Keratinocyte (primary cell): Measurements from ENCODE around the gene GSN. TPM values are rescaled to one million over a fixed set of nuclear protein-coding genes. Genes with fewer than 3 reads are reported as not detected.

Experiments used
- DNase-seq: peaks from one replicate; pipeline ENCODE4 v3.0.0-alpha.2; 2011; ENCODE audit warnings: low read depth, missing footprints, low spot score
- FAIRE-seq: peaks from 2 replicates; lab custom pipeline; 2011; peaks lifted over from hg19 to GRCh38; lab: Jason Lieb, UNC
- H2AFZ ChIP-seq: 2 replicates; pipeline ENCODE4 v1.6.0; 2012; ENCODE audit warnings: low read length, control low read depth, inconsistent platforms; ENCODE audit not compliant: control insufficient read depth
- H3K27ac ChIP-seq: 2 replicates; pipeline ENCODE4 v1.5.1; 2011; ENCODE audit warnings: low read length; ENCODE audit not compliant: control insufficient read depth, insufficient read depth
- H3K27me3 ChIP-seq: 3 replicates; pipeline ENCODE4 v1.6.0; 2011; ENCODE audit warnings: low read length; ENCODE audit not compliant: control insufficient read depth, insufficient read depth; ENCODE audit errors: extremely low read depth
- H3K36me3 ChIP-seq, 2 experiments: 2 replicates in 1 of 2; 3 replicates in 1 of 2; pipeline ENCODE4 v1.5.1; 2011; ENCODE audit warnings: low read length in 2 of 2, mild to moderate bottlenecking in 1 of 2; ENCODE audit not compliant: control insufficient read depth in 2 of 2, insufficient read depth in 2 of 2; ENCODE audit errors: extremely low read depth in 1 of 2
- H3K4me1 ChIP-seq: 3 replicates; pipeline ENCODE4 v1.5.1; 2011; ENCODE audit warnings: low read length; ENCODE audit not compliant: control insufficient read depth, insufficient read depth; ENCODE audit errors: extremely low read depth
- H3K4me2 ChIP-seq: 3 replicates; pipeline ENCODE4 v1.6.0; 2011; ENCODE audit warnings: low read depth, low read length; ENCODE audit not compliant: control insufficient read depth, insufficient read depth; ENCODE audit errors: extremely low read depth
- H3K4me3 ChIP-seq, 3 experiments: fragments of 200-600 bp in 1 of 3; sonication (generic) in 1 of 3; 2 replicates in 2 of 3; 3 replicates in 1 of 3; pipeline ENCODE4 v1.5.1; 2011 to 2016; ENCODE audit warnings: low read length in 3 of 3, mild to moderate bottlenecking in 3 of 3, control low read depth in 2 of 3, inconsistent platforms in 1 of 3, low read depth in 1 of 3, mixed read lengths in 1 of 3, mixed run types in 1 of 3, moderate library complexity in 1 of 3; ENCODE audit not compliant: control insufficient read depth in 2 of 3, insufficient read depth in 2 of 3; ENCODE audit errors: extremely low read depth in 1 of 3
- H3K79me2 ChIP-seq: 2 replicates; pipeline ENCODE4 v1.6.0; 2012; ENCODE audit warnings: low read length; ENCODE audit not compliant: control insufficient read depth, insufficient read depth
- H3K9ac ChIP-seq: 3 replicates; pipeline ENCODE4 v1.6.0; 2011; ENCODE audit warnings: low read length; ENCODE audit not compliant: control insufficient read depth, insufficient read depth; ENCODE audit errors: extremely low read depth
- H3K9me1 ChIP-seq: 3 replicates; pipeline ENCODE4 v1.6.0; 2011; ENCODE audit warnings: low read length; ENCODE audit not compliant: control insufficient read depth, insufficient read depth; ENCODE audit errors: extremely low read depth
- H3K9me3 ChIP-seq: 2 replicates; pipeline ENCODE4 v1.5.1; 2012; ENCODE audit warnings: low read depth, low read length; ENCODE audit not compliant: control insufficient read depth
- H4K20me1 ChIP-seq: 3 replicates; pipeline ENCODE4 v1.6.0; 2011; ENCODE audit warnings: low read length; ENCODE audit not compliant: control insufficient read depth, insufficient read depth; ENCODE audit errors: extremely low read depth
- EZH2 ChIP-seq: IDR thresholded peaks from one replicate; pipeline ENCODE4 v1.6.1; 2012; ENCODE audit warnings: inconsistent platforms, mild to moderate bottlenecking, low read length, moderate library complexity
- dilution Hi-C: fragments of 300-500 bp; cut with MboI; formaldehyde crosslinking; loops from one replicate; pipeline ENCODE4 v1.7.0; 2020; ENCODE audit warnings: low sequenced_read_pairs; ENCODE audit not compliant: extremely low pct_ligation_motif_present
- polyA plus RNA-seq, 5 experiments: library from polyadenylated mRNA; depleted of rRNA in 3 of 5; stranded (reverse) in 3 of 5; stranded (forward) in 1 of 5; unstranded in 1 of 5; fragments of >200 nt; gene quantifications; 1 replicate in 1 of 5; 2 replicates in 3 of 5; 3 replicates in 1 of 5; pipeline versions ENCODE4 v1.2.1 to v1.2.3, GENCODE V29; 2011 to 2012; ENCODE audit warnings: missing spikeins in 2 of 5, low read depth in 1 of 5, low replicate concordance in 1 of 5
- TF ChIP-seq, protein P1 (sequence below), 3 experiments: IDR thresholded peaks in 1 of 3; conservative IDR thresholded peaks in 1 of 3; optimal IDR thresholded peaks in 1 of 3; 2 replicates in 2 of 3; 3 replicates in 1 of 3; pipeline versions ENCODE3 to v1.5.1; 2011; ENCODE audit warnings: low read length in 3 of 3, mild to moderate bottlenecking in 3 of 3, moderate library complexity in 2 of 3, control low read depth in 1 of 3, inconsistent platforms in 1 of 3; ENCODE audit not compliant: insufficient read depth in 2 of 3; ENCODE audit errors: extremely low read depth in 1 of 3

Gene GSN
- polyA plus RNA-seq, 1 donor (not counting 4 experiments of a cell fraction or from before 2014, with no cell fraction given): 166 TPM

DNA sequence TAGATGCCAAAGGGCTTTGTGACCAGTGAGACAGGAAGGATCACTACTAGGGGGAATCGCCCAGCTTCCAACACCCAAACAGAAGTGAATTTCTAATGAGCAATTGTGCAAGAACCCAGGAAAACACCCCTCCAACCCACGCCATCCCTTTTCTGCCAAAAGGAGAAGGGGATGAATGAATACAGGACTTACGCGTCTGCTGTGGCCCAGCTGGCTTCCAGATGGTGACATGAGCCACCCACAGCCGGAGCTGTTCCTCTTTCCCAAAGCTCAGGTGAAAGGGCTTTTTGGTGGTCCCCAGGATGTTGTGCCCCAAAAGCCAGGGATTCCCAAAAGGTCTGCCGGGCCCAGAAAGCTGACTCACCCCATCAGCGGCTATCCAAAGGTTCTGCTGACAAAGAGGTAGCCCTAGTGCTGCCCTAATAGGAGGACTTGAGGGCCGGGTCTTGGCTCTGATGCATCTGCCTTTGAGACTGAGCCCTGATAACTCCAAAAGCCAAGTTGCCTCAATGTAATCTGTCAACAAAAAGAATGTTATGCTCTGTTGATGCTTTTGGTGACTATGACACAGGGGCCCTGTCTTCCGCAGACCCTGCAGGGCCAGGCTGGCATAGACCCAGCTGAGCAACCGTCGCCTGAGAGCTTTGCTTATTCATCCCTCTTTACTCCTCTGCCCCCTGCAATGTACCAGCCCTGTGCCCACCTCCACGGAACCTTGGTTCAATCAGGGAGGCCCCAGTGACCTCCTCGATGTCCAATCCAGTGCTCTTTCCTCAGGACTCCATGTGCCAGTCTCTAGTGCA is 14.5 kb downstream of the GSN start:
- H3K4me2 ChIP-seq: peak overlapping the region; percentile 42
- no peak overlapping the region for H2AFZ ChIP-seq
- no peak for FAIRE-seq

DNA sequence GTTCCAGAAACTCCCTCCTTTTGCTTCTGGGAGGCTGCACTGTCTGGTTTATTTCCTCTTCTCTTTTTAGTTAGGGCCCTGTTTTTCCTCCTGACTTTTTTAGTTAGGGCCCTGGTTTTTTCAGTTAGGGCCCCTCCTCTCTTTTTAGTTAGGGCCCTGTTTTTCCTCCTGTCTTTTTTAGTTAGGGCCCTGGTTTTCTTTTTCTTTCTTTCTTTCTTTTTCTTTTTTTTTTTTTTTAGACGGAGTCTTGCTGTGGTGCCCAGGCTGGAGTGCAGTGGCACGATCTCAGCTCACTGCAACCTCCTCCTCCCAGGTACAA is 15.1 kb downstream of the GSN start:
- Histone ChIP-seq H3K4me3 (no peak overlapping the region), H3K36me3 (peaks cover 4 to 14% of the 10 kb centered on the region in 2 experiments), H3K27me3 (no peaks in the 10 kb centered on the region), H3K9ac (peak overlapping the region; percentile 65), H3K4me2 (no peak overlapping the region), H3K79me2 (peaks cover 14% of the 10 kb centered on the region), H3K9me3 (no peaks in the 10 kb centered on the region), H2AFZ (no peak overlapping the region), H3K9me1 (no peaks in the 10 kb centered on the region), H4K20me1 (no peaks in the 10 kb centered on the region), H3K27ac (peak overlapping the region; percentile 90), H3K4me1 (peaks cover 74% of the 10 kb centered on the region)
- no peak for TF ChIP-seq EZH2
- TF ChIP-seq, protein P1, sequence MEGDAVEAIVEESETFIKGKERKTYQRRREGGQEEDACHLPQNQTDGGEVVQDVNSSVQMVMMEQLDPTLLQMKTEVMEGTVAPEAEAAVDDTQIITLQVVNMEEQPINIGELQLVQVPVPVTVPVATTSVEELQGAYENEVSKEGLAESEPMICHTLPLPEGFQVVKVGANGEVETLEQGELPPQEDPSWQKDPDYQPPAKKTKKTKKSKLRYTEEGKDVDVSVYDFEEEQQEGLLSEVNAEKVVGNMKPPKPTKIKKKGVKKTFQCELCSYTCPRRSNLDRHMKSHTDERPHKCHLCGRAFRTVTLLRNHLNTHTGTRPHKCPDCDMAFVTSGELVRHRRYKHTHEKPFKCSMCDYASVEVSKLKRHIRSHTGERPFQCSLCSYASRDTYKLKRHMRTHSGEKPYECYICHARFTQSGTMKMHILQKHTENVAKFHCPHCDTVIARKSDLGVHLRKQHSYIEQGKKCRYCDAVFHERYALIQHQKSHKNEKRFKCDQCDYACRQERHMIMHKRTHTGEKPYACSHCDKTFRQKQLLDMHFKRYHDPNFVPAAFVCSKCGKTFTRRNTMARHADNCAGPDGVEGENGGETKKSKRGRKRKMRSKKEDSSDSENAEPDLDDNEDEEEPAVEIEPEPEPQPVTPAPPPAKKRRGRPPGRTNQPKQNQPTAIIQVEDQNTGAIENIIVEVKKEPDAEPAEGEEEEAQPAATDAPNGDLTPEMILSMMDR (optimal IDR thresholded peaks at IDR 0.05 in 1 of 3, IDR thresholded peaks at IDR 0.05 in 1 of 3, conservative IDR thresholded peaks at IDR 0.05 in 1 of 3; ENCODE audit: extremely low read depth in 1 of 3, insufficient read depth in 2 of 3, low read length in 3 of 3): no peak
- dilution Hi-C loops: no loop called here
- FAIRE-seq (no peak), DNase-seq (no peak)

More for the DNA sequence above, 14.5 kb downstream of the GSN start:
- H3K27ac ChIP-seq: peak overlapping the region; percentile 90
- no peaks in the 10 kb centered on the region for H3K9me3 ChIP-seq
- dilution Hi-C loops: no loop called here
- peaks cover 74% of the 10 kb centered on the region for H3K4me1 ChIP-seq
- H3K79me2 ChIP-seq: peaks cover 14% of the 10 kb centered on the region
- DNase-seq: no peak
- H3K9ac ChIP-seq: peak overlapping the region; percentile 65
- peaks cover 4 to 13% of the 10 kb centered on the region in 2 experiments for H3K36me3 ChIP-seq
- H3K27me3 ChIP-seq: no peaks in the 10 kb centered on the region
- TF ChIP-seq, protein P1 (optimal IDR thresholded peaks at IDR 0.05 in 1 of 3, IDR thresholded peaks at IDR 0.05 in 1 of 3, conservative IDR thresholded peaks at IDR 0.05 in 1 of 3; ENCODE audit: extremely low read depth in 1 of 3, insufficient read depth in 2 of 3, low read length in 3 of 3): no peak
- no peak for TF ChIP-seq EZH2
- H3K4me3 ChIP-seq: peak overlapping the region in 1 of 3 experiments; percentile 11
- no peaks in the 10 kb centered on the region for H3K9me1 ChIP-seq
- no peaks in the 10 kb centered on the region for H4K20me1 ChIP-seq
